ENCODE data around the gene EDEM3. TPM values are rescaled to one million over a fixed set of nuclear protein-coding genes. Genes with fewer than 3 reads are reported as not detected.

The EDEM3 gene
- total RNA-seq, 1 donor from 2014 or later = 24.2 TPM

DNA sequence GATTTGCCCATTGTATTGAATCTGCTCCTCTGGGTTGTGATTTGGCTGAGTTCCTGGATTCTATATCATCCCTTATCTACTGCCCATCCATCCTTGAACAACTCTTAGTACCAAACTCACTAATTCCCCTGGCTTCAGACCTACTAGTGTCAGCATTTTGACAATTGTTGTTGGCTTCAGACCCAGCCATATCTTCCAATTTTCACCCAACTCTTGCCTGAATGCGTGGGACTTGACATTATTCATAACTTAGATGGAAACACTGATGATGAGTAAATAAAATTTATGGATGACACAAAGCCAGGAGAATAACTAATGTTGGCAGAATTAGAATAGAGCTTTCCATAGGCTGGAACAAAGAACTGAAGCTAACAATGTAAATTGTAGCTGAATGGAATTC, 27.3 kb upstream of the EDEM3 start:
- no peak for DNase-seq (ENCODE audit: low spot score)
- no peak for TF ChIP-seq CTCF (IDR thresholded peaks at IDR 0.05; ENCODE audit: unreplicated experiment)
- no peaks in the 10 kb centered on the region for H3K9me3 Mint-ChIP-seq (ENCODE audit: unreplicated experiment)
- H3K27ac Mint-ChIP-seq (ENCODE audit: unreplicated experiment) = no peak overlapping the region
- H3K4me3 Mint-ChIP-seq (ENCODE audit: unreplicated experiment) = no peak overlapping the region
- H3K36me3 Mint-ChIP-seq (ENCODE audit: low read depth, unreplicated experiment) = no peaks in the 10 kb centered on the region
- no peaks in the 10 kb centered on the region for H3K4me1 Mint-ChIP-seq (ENCODE audit: unreplicated experiment)
- no peaks in the 10 kb centered on the region for H3K27me3 Mint-ChIP-seq (ENCODE audit: unreplicated experiment)

GRCh38 chr1:184775885-184776284, 21.2 kb upstream of the EDEM3 start:
- Mint-ChIP-seq H3K27ac (ENCODE audit: unreplicated experiment) (no peak overlapping the region), H3K27me3 (ENCODE audit: unreplicated experiment) (no peaks in the 10 kb centered on the region), H3K4me1 (ENCODE audit: unreplicated experiment) (no peaks in the 10 kb centered on the region), H3K4me3 (ENCODE audit: unreplicated experiment) (no peak overlapping the region), H3K36me3 (ENCODE audit: low read depth, unreplicated experiment) (no peaks in the 10 kb centered on the region), H3K9me3 (ENCODE audit: unreplicated experiment) (no peaks in the 10 kb centered on the region)
- TF ChIP-seq CTCF (IDR thresholded peaks at IDR 0.05; ENCODE audit: unreplicated experiment) = no peak
- DNase-seq (ENCODE audit: low spot score) = no peak

DNA sequence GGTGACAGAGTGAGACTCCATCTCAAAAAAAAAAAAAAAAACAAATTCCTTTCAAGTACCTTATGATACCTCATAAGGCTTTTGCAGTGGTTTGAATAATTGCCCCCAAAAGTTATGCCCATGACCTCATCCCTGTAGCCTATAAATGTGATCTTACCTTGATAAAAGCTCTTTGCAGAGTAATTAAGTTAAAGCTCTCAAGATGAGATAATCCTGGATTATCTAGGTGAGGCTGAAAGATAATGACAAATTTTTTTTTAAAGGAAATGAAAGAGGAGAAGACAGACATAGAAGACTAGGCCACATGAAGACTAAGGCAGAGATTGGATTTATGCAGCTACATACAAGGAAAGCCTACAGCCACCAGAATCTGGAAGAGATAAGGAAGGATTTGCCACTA, 20.7 kb upstream of the EDEM3 start:
- Mint-ChIP-seq H3K4me3 (ENCODE audit: unreplicated experiment) (no peak overlapping the region), H3K27me3 (ENCODE audit: unreplicated experiment) (no peaks in the 10 kb centered on the region), H3K9me3 (ENCODE audit: unreplicated experiment) (no peaks in the 10 kb centered on the region), H3K36me3 (ENCODE audit: low read depth, unreplicated experiment) (no peaks in the 10 kb centered on the region), H3K4me1 (ENCODE audit: unreplicated experiment) (no peaks in the 10 kb centered on the region), H3K27ac (ENCODE audit: unreplicated experiment) (no peak overlapping the region)
- TF ChIP-seq CTCF (IDR thresholded peaks at IDR 0.05; ENCODE audit: unreplicated experiment) = no peak
- DNase-seq (ENCODE audit: low spot score) = no peak

DNA sequence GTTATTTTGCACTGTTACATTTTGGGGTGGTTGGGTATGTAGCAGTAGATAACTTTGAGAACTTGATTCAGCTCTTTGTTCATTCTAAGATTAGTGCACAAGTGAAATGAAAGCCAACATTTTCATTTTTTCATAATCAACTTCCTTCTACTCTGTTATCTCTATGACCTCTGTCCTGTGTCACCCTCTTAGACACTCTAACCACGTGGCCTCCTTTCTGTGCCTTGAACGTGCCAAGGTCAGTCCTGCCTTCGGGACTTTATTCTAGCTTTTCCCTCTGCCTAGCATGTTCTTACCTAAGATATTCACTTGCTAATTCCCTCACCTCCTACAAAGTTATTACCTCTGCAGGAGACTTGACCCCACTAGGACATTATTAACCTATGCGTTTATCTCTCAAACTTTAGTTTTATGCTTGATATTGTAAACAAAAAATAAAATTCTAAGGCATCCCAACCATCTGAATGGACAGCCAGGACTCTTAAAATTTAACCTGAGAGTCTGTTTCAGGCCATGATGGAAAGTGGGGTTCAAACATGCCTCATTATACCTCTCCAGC, 19.2 kb upstream of the EDEM3 start:
- no peak overlapping the region for H3K27ac Mint-ChIP-seq (ENCODE audit: unreplicated experiment)
- H3K9me3 Mint-ChIP-seq (ENCODE audit: unreplicated experiment) = no peaks in the 10 kb centered on the region
- no peak for DNase-seq (ENCODE audit: low spot score)
- no peaks in the 10 kb centered on the region for H3K36me3 Mint-ChIP-seq (ENCODE audit: low read depth, unreplicated experiment)
- H3K27me3 Mint-ChIP-seq (ENCODE audit: unreplicated experiment) = no peaks in the 10 kb centered on the region
- H3K4me1 Mint-ChIP-seq (ENCODE audit: unreplicated experiment) = no peaks in the 10 kb centered on the region
- no peak overlapping the region for H3K4me3 Mint-ChIP-seq (ENCODE audit: unreplicated experiment)
- no peak for TF ChIP-seq CTCF (IDR thresholded peaks at IDR 0.05; ENCODE audit: unreplicated experiment)

GRCh38 chr1:184771190-184771691, 16.6 kb upstream of the EDEM3 start:
- no peak for DNase-seq (ENCODE audit: low spot score)
- no peak for TF ChIP-seq CTCF (IDR thresholded peaks at IDR 0.05; ENCODE audit: unreplicated experiment)
- H3K9me3 Mint-ChIP-seq (ENCODE audit: unreplicated experiment) = no peaks in the 10 kb centered on the region
- H3K4me3 Mint-ChIP-seq (ENCODE audit: unreplicated experiment) = no peak overlapping the region
- no peaks in the 10 kb centered on the region for H3K36me3 Mint-ChIP-seq (ENCODE audit: low read depth, unreplicated experiment)
- H3K4me1 Mint-ChIP-seq (ENCODE audit: unreplicated experiment) = no peaks in the 10 kb centered on the region
- H3K27me3 Mint-ChIP-seq (ENCODE audit: unreplicated experiment) = no peaks in the 10 kb centered on the region
- no peak overlapping the region for H3K27ac Mint-ChIP-seq (ENCODE audit: unreplicated experiment)

Measured in endothelial cell (in vitro differentiated cells).